ENCODE results near the gene ZFAND6. TPM values are rescaled to one million over a fixed set of nuclear protein-coding genes. Genes with fewer than 3 reads are reported as not detected.

The ZFAND6 gene
- total RNA-seq, 1 donor from 2014 or later, result 42.8 TPM

- no peak for DNase-seq (ENCODE audit: low spot score)
- intact Hi-C loops (cut with micrococcal nuclease), result no loop called here
- Mint-ChIP-seq H3K36me3 (ENCODE audit: low read depth) (peaks cover 46% of the 10 kb centered on the region), H3K9me3 (no peaks in the 10 kb centered on the region), H3K4me1 (ENCODE audit: low read depth) (no peaks in the 10 kb centered on the region), H3K27me3 (ENCODE audit: low read depth) (no peaks in the 10 kb centered on the region), H3K27ac (no peak overlapping the region), H3K4me3 (ENCODE audit: low read depth) (no peak overlapping the region)
These were observed 123.8 kb downstream of the ZFAND6 start for GRCh38 chr15:80183306-80183705.

GRCh38 chr15:80183886-80184285 lies 124.4 kb downstream of the ZFAND6 start:
- Mint-ChIP-seq H3K36me3 (ENCODE audit: low read depth) (peaks cover 46% of the 10 kb centered on the region), H3K9me3 (no peaks in the 10 kb centered on the region), H3K4me3 (ENCODE audit: low read depth) (no peak overlapping the region), H3K27me3 (ENCODE audit: low read depth) (no peaks in the 10 kb centered on the region), H3K4me1 (ENCODE audit: low read depth) (no peaks in the 10 kb centered on the region), H3K27ac (no peak overlapping the region)
- DNase-seq (ENCODE audit: low spot score), result no peak
- intact Hi-C loops (cut with micrococcal nuclease), result no loop called here

- Mint-ChIP-seq H3K27ac (no peak overlapping the region), H3K36me3 (ENCODE audit: low read depth) (peaks cover 46% of the 10 kb centered on the region), H3K4me3 (ENCODE audit: low read depth) (no peak overlapping the region), H3K9me3 (no peaks in the 10 kb centered on the region), H3K4me1 (ENCODE audit: low read depth) (no peaks in the 10 kb centered on the region), H3K27me3 (ENCODE audit: low read depth) (no peaks in the 10 kb centered on the region)
- intact Hi-C loops (cut with micrococcal nuclease), result no loop called here
- no peak for DNase-seq (ENCODE audit: low spot score)
These were observed 125.1 kb downstream of the ZFAND6 start for GRCh38 chr15:80184554-80184953.

- H3K27me3 Mint-ChIP-seq (ENCODE audit: low read depth), result no peaks in the 10 kb centered on the region
- no peaks in the 10 kb centered on the region for H3K4me1 Mint-ChIP-seq (ENCODE audit: low read depth)
- peaks cover 46% of the 10 kb centered on the region for H3K36me3 Mint-ChIP-seq (ENCODE audit: low read depth)
- H3K9me3 Mint-ChIP-seq, result no peaks in the 10 kb centered on the region
- intact Hi-C loops (cut with micrococcal nuclease), result no loop called here
- no peak for DNase-seq (ENCODE audit: low spot score)
- H3K4me3 Mint-ChIP-seq (ENCODE audit: low read depth), result no peak overlapping the region
- H3K27ac Mint-ChIP-seq, result no peak overlapping the region
These were observed 125.7 kb downstream of the ZFAND6 start for GRCh38 chr15:80185152-80185551.

GRCh38 chr15:80186066-80186465 lies 126.6 kb downstream of the ZFAND6 start:
- Mint-ChIP-seq H3K36me3 (ENCODE audit: low read depth) (peaks cover 45% of the 10 kb centered on the region), H3K27ac (no peak overlapping the region), H3K4me3 (ENCODE audit: low read depth) (no peak overlapping the region), H3K4me1 (ENCODE audit: low read depth) (no peaks in the 10 kb centered on the region), H3K27me3 (ENCODE audit: low read depth) (no peaks in the 10 kb centered on the region), H3K9me3 (no peaks in the 10 kb centered on the region)
- intact Hi-C loops (cut with micrococcal nuclease), result no loop called here
- no peak for DNase-seq (ENCODE audit: low spot score)

- no peaks in the 10 kb centered on the region for H3K4me1 Mint-ChIP-seq (ENCODE audit: low read depth)
- H3K27me3 Mint-ChIP-seq (ENCODE audit: low read depth), result no peaks in the 10 kb centered on the region
- no peak overlapping the region for H3K27ac Mint-ChIP-seq
- intact Hi-C loops (cut with micrococcal nuclease), result no loop called here
- H3K4me3 Mint-ChIP-seq (ENCODE audit: low read depth), result no peak overlapping the region
- H3K9me3 Mint-ChIP-seq, result no peaks in the 10 kb centered on the region
- no peak for DNase-seq (ENCODE audit: low spot score)
- peaks cover 43% of the 10 kb centered on the region for H3K36me3 Mint-ChIP-seq (ENCODE audit: low read depth)
These were observed 127.1 kb downstream of the ZFAND6 start for GRCh38 chr15:80186597-80186996.

Other genes with a start within 250 kb of the ZFAND6 start
- gene MTHFS, start 162.7 kb upstream of the ZFAND6 start, total RNA-seq, result 33.3 and 34.6 TPM in 2 replicates
- 101 and 104 TPM in 2 replicates for gene BCL2A1, start 88.5 kb upstream of the ZFAND6 start, total RNA-seq
- 67.6 and 74.2 TPM in 2 replicates for gene FAH, start 93.3 kb downstream of the ZFAND6 start, total RNA-seq
- gene CTXND1, start 192.5 kb downstream of the ZFAND6 start, total RNA-seq, result not detected in 2 replicates

Measured in activated T-helper 2 cell treated with anti-CD3 and anti-CD28 coated beads, Interferon-gamma antibody, Interleukin-2, Interleukin-4, amounts not matched to agents 10 μg/mL and 5 μg/mL and 100 μg/mL, durations not matched to agents 14 hours and 24 hours and 36 hours (primary cell).